IMR-90 (cell line): ENCODE data around the gene DOK6. TPM values are rescaled to one million over a fixed set of nuclear protein-coding genes. Genes with fewer than 3 reads are reported as not detected.

Experiments used
- ATAC-seq: fragments of 200-7000 bp; cut with Tn5 transposase; 2 replicates; pipeline ENCODE4 v1.9.1; 2020; ENCODE audit warnings: low read depth, mild to moderate bottlenecking, moderate library complexity
- BruUV-seq: library from RNA; stranded (reverse); fragments of 400-500 nt; replicated peaks from 2 replicates; lab custom pipeline; 2021; lab: Mats Ljungman, UMichigan
- CTCF ChIA-PET: fragments of 300-600 bp; formaldehyde crosslinking; extraction: SDS; loops from one replicate; lab custom pipeline; 2021; ENCODE audit warnings: antibody characterized with exemption; lab: Yijun Ruan, JAX
- POLR2A ChIA-PET: fragments of 300-600 bp; sonication (Branson Sonifier 250); formaldehyde crosslinking; loops from one replicate; lab custom pipeline; 2022; ENCODE audit warnings: antibody characterized with exemption; ENCODE audit not compliant: unreplicated experiment; lab: Charles Lee
- DNase-seq: peaks from one replicate; pipeline ENCODE4 v3.0.0; 2013
- H2AFZ ChIP-seq: replicated peaks from 2 replicates; pipeline ENCODE3; 2013; ENCODE audit warnings: low read length, mild to moderate bottlenecking; ENCODE audit not compliant: poor library complexity
- H2AK5ac ChIP-seq: 2 replicates; pipeline ENCODE4 v1.6.1; 2013; ENCODE audit warnings: low read depth, low read length, inconsistent platforms
- H2AK9ac ChIP-seq: replicated peaks from 2 replicates; pipeline ENCODE3; 2013; ENCODE audit warnings: mild to moderate bottlenecking, low read depth, low read length, moderate library complexity; ENCODE audit not compliant: poor library complexity
- H2BK120ac ChIP-seq: 2 replicates; pipeline ENCODE4 v1.6.1; 2013; ENCODE audit warnings: low read depth, low read length, inconsistent platforms
- H2BK15ac ChIP-seq: 3 replicates; pipeline ENCODE4 v1.6.1; 2013; ENCODE audit warnings: low read depth, low read length, inconsistent platforms
- H2BK20ac ChIP-seq: 2 replicates; pipeline ENCODE4 v1.6.1; 2013; ENCODE audit warnings: low read depth, mild to moderate bottlenecking, inconsistent platforms, low read length, moderate library complexity
- H2BK5ac ChIP-seq: 2 replicates; pipeline ENCODE4 v1.6.1; 2013; ENCODE audit warnings: mild to moderate bottlenecking, low read depth, low read length, inconsistent platforms; ENCODE audit not compliant: poor library complexity, severe bottlenecking
- H3K14ac ChIP-seq: replicated peaks from 2 replicates; pipeline ENCODE4 v1.6.1; 2013; ENCODE audit warnings: low read depth, low read length, inconsistent platforms
- H3K18ac ChIP-seq: 2 replicates; pipeline ENCODE4 v1.6.1; 2013; ENCODE audit warnings: low read depth, low read length, control low read depth
- H3K23ac ChIP-seq: 2 replicates; pipeline ENCODE4 v1.6.1; 2013; ENCODE audit warnings: low read depth, low read length, inconsistent platforms
- H3K27ac ChIP-seq: 2 replicates; pipeline ENCODE4 v1.5.1; 2013; ENCODE audit warnings: mild to moderate bottlenecking, control low read depth, low read length; ENCODE audit not compliant: insufficient read depth
- H3K27me3 ChIP-seq: 2 replicates; pipeline ENCODE4 v1.6.1; 2013; ENCODE audit warnings: low read length; ENCODE audit not compliant: control insufficient read depth, insufficient read depth
- H3K36me3 ChIP-seq: 2 replicates; pipeline ENCODE4 v1.6.1; 2013; ENCODE audit warnings: low read length, mixed read lengths; ENCODE audit not compliant: control insufficient read depth, insufficient read depth
- H3K4ac ChIP-seq: 2 replicates; pipeline ENCODE4 v1.6.1; 2013; ENCODE audit warnings: low read depth, low read length, inconsistent platforms
- H3K4me1 ChIP-seq: 2 replicates; pipeline ENCODE4 v1.6.1; 2013; ENCODE audit warnings: low read length, mixed read lengths; ENCODE audit not compliant: control insufficient read depth, insufficient read depth
- H3K4me2 ChIP-seq: 2 replicates; pipeline ENCODE4 v1.6.1; 2013; ENCODE audit warnings: low read depth, mild to moderate bottlenecking, control low read depth, low read length, moderate library complexity
- H3K4me3 ChIP-seq: 2 replicates; pipeline ENCODE4 v1.5.1; 2013; ENCODE audit warnings: low read depth, mild to moderate bottlenecking, control low read depth, low read length, moderate library complexity; ENCODE audit not compliant: insufficient read depth
- H3K56ac ChIP-seq: 2 replicates; pipeline ENCODE4 v1.6.1; 2013; ENCODE audit warnings: low read length, inconsistent platforms; ENCODE audit not compliant: insufficient read depth; ENCODE audit errors: extremely low read depth
- H3K79me1 ChIP-seq, 2 experiments: 2 replicates each; pipeline ENCODE4 v1.6.1; 2013; ENCODE audit warnings: low read length in 2 of 2, inconsistent platforms in 1 of 2, low read depth in 1 of 2
- H3K9ac ChIP-seq: 2 replicates; pipeline ENCODE4 v1.6.1; 2013; ENCODE audit warnings: low read depth, low read length, control low read depth
- H3K9me1 ChIP-seq: 2 replicates; pipeline ENCODE4 v1.6.1; 2013; ENCODE audit warnings: low read length, inconsistent platforms; ENCODE audit not compliant: insufficient read depth
- H3K9me3 ChIP-seq: 2 replicates; pipeline ENCODE4 v1.6.1; 2013; ENCODE audit warnings: low read length; ENCODE audit not compliant: control insufficient read depth, insufficient read depth
- H4K20me1 ChIP-seq: 2 replicates; pipeline ENCODE4 v1.6.1; 2013; ENCODE audit warnings: low read length, inconsistent platforms; ENCODE audit not compliant: insufficient read depth
- H4K5ac ChIP-seq: 2 replicates; pipeline ENCODE4 v1.6.1; 2013; ENCODE audit warnings: mild to moderate bottlenecking, low read depth, low read length, control low read depth
- H4K8ac ChIP-seq, 2 experiments: 2 replicates each; pipeline ENCODE4 v1.6.1; 2013; ENCODE audit warnings: low read depth in 2 of 2, low read length in 2 of 2, control low read depth in 1 of 2, inconsistent platforms in 1 of 2
- H4K91ac ChIP-seq: 2 replicates; pipeline ENCODE4 v1.6.1; 2013; ENCODE audit warnings: low read depth, low read length, inconsistent platforms; ENCODE audit not compliant: insufficient read depth
- BHLHE40 ChIP-seq: fragments of 150-350 bp; IDR thresholded peaks from 2 replicates; pipeline ENCODE4 v1.6.1; 2016; ENCODE audit warnings: mild to moderate bottlenecking, low read depth, low read length
- CTCF ChIP-seq: conservative IDR thresholded peaks from 2 replicates; pipeline ENCODE4 v1.5.1; 2012; ENCODE audit warnings: mild to moderate bottlenecking, low read depth, low read length, improper control_type of control experiment
- FOS ChIP-seq: fragments of 150-350 bp; IDR thresholded peaks from 2 replicates; pipeline ENCODE4 v1.6.1; 2016; ENCODE audit warnings: low read depth, low read length
- MAZ ChIP-seq: IDR thresholded peaks from 2 replicates; pipeline ENCODE4 v1.6.1; 2012; ENCODE audit warnings: low read depth, mild to moderate bottlenecking, low read length, improper control_type of control experiment, moderate library complexity, borderline replicate concordance
- MXI1 ChIP-seq: IDR thresholded peaks from 2 replicates; pipeline ENCODE4 v1.6.1; 2012; ENCODE audit warnings: low read depth, mild to moderate bottlenecking, low read length, moderate library complexity, borderline replicate concordance
- RCOR1 ChIP-seq: IDR thresholded peaks from 2 replicates; pipeline ENCODE4 v1.6.1; 2012; ENCODE audit warnings: mild to moderate bottlenecking, low read length, improper control_type of control experiment; ENCODE audit not compliant: insufficient replicate concordance
- RFX5 ChIP-seq: IDR thresholded peaks from 2 replicates; pipeline ENCODE4 v1.8.0; 2012; ENCODE audit warnings: low read depth, mild to moderate bottlenecking, low read length, moderate library complexity
- SMC3 ChIP-seq: fragments of 150-350 bp; IDR thresholded peaks from 2 replicates; pipeline ENCODE4 v1.6.1; 2016; ENCODE audit warnings: low read depth, mild to moderate bottlenecking, antibody characterized with exemption, low read length, moderate library complexity
- WGBS, 2 experiments: methylation state at CpG; one replicate each; pipeline versions ENCODE4 v1.1.5 to v1.1.7; 2013; ENCODE audit warnings: missing lambda C conversion rate in 2 of 2; ENCODE audit not compliant: insufficient read length in 1 of 2; ENCODE audit errors: extremely low coverage in 2 of 2; 5-methylcytosine and 5-hydroxymethylcytosine counted together
- dilution Hi-C: fragments of 300-500 bp; cut with HindIII; formaldehyde crosslinking; loops from one replicate; pipeline ENCODE4 v1.14.3; 2018; ENCODE audit warnings: low sequenced_read_pairs; ENCODE audit not compliant: unreplicated experiment
- in situ Hi-C: fragments of 300-500 bp; cut with MboI; formaldehyde crosslinking; loops from 3 replicates; pipeline ENCODE4 v1.14.3; 2019; ENCODE audit warnings: low sequenced_read_pairs, inconsistent platforms, mixed read lengths
- intact Hi-C: fragments of 100-400 bp; cut with micrococcal nuclease; formaldehyde crosslinking; loops from 2 replicates; pipeline ENCODE4 v1.10.0; 2022
- polyA plus RNA-seq, 3 experiments: library from polyadenylated mRNA; depleted of rRNA; stranded (reverse); fragments of >200 nt; gene quantifications; 2 replicates each; pipeline ENCODE4 v1.2.3, GENCODE V29; 2012; ENCODE audit warnings: low replicate concordance in 1 of 3
- total RNA-seq: library from RNA; depleted of rRNA; stranded (reverse); fragments of >200 nt; gene quantifications from 2 replicates; pipeline ENCODE4 v1.2.3, GENCODE V29; 2012

The DOK6 gene
- total and polyA plus RNA-seq, 2 of the 4 experiments (the other 2 are of a cell fraction) = 1.9 to 2.7 TPM

- no peak overlapping the region for H2BK120ac ChIP-seq
- intact Hi-C loops = no loop called here
- no peak overlapping the region for H3K14ac ChIP-seq
- H4K91ac ChIP-seq = no peak overlapping the region
- no peak overlapping the region for H4K5ac ChIP-seq
- ATAC-seq (no peak), DNase-seq (no peak)
- no peaks in the 10 kb centered on the region for H3K79me1 ChIP-seq
- H4K20me1 ChIP-seq = no peaks in the 10 kb centered on the region
- no peak overlapping the region for H3K18ac ChIP-seq
- H3K4me1 ChIP-seq = no peaks in the 10 kb centered on the region
- no TSS peak for BruUV-seq
- H3K9ac ChIP-seq = no peak overlapping the region
- H3K4me3 ChIP-seq = no peak overlapping the region
- no peak overlapping the region for H2BK15ac ChIP-seq
- no peak overlapping the region for H2BK5ac ChIP-seq
- no CpG with 5 or more reads among the region's 3 CpGs for WGBS, 2 experiments
- H2BK20ac ChIP-seq = no peak overlapping the region
- H3K4ac ChIP-seq = no peak overlapping the region
- no peaks in the 10 kb centered on the region for H3K9me3 ChIP-seq
- no peak overlapping the region for H3K27ac ChIP-seq
- no peaks in the 10 kb centered on the region for H3K36me3 ChIP-seq
- no peaks in the 10 kb centered on the region for H3K27me3 ChIP-seq
- no peak overlapping the region for H2AFZ ChIP-seq
- H3K23ac ChIP-seq = no peak overlapping the region
- H3K56ac ChIP-seq = no peak overlapping the region
- POLR2A ChIA-PET = no interaction called here
- dilution Hi-C loops = no loop called here
- no peaks in the 10 kb centered on the region for H3K9me1 ChIP-seq
- in situ Hi-C loops = no loop called here
- TF ChIP-seq MAZ (no peak), CTCF (no peak), MXI1 (no peak), BHLHE40 (no peak), RCOR1 (no peak), FOS (no peak), RFX5 (no peak), SMC3 (no peak)
- H3K4me2 ChIP-seq = no peak overlapping the region
- H2AK9ac ChIP-seq = no peak overlapping the region
- CTCF ChIA-PET = no interaction called here
- H2AK5ac ChIP-seq = no peak overlapping the region
- H4K8ac ChIP-seq = no peak overlapping the region
Measured at GRCh38 chr18:69537183-69537582, 136.5 kb downstream of the DOK6 start.
